ENCODE results near the gene OTOG.

- TF ChIP-seq CTCF (IDR thresholded peaks at IDR 0.05) = no peak
- TF ChIP-seq POLR2A (IDR thresholded peaks at IDR 0.05) = no peak
These were observed 46.6 kb downstream of the OTOG start for GRCh38 chr11:17593466-17594245.
